Esophagus squamous epithelium (tissue), 4 donors: ENCODE results near the gene ABCG4.

Source experiments
- POLR2A ChIP-seq, 4 donors: fragments of 450-650 bp; IDR thresholded peaks; one replicate each; pipeline ENCODE4 v1.6.1; 2017; ENCODE audit warnings: antibody characterized with exemption in 4 of 4, mild to moderate bottlenecking in 4 of 4, moderate library complexity in 3 of 4
- TF ChIP-seq, protein P1 (sequence below), 6 experiments: fragments of 450-650 bp in 4 of 6; fragments of 200-600 bp in 2 of 6; sonication (generic) in 2 of 6; IDR thresholded peaks; one replicate each; pipeline ENCODE4 v1.5.1; 2016 to 2019; ENCODE audit warnings: antibody characterized with exemption in 6 of 6, mild to moderate bottlenecking in 4 of 6, moderate library complexity in 4 of 6

- TF ChIP-seq, protein P1, sequence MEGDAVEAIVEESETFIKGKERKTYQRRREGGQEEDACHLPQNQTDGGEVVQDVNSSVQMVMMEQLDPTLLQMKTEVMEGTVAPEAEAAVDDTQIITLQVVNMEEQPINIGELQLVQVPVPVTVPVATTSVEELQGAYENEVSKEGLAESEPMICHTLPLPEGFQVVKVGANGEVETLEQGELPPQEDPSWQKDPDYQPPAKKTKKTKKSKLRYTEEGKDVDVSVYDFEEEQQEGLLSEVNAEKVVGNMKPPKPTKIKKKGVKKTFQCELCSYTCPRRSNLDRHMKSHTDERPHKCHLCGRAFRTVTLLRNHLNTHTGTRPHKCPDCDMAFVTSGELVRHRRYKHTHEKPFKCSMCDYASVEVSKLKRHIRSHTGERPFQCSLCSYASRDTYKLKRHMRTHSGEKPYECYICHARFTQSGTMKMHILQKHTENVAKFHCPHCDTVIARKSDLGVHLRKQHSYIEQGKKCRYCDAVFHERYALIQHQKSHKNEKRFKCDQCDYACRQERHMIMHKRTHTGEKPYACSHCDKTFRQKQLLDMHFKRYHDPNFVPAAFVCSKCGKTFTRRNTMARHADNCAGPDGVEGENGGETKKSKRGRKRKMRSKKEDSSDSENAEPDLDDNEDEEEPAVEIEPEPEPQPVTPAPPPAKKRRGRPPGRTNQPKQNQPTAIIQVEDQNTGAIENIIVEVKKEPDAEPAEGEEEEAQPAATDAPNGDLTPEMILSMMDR (IDR thresholded peaks at IDR 0.05): no peak
- TF ChIP-seq POLR2A (IDR thresholded peaks at IDR 0.05): no peak
These were observed 40.5 kb downstream of the ABCG4 start for GRCh38 chr11:119189393-119189792.
